Astrocyte (in vitro differentiated cells and primary cell): ENCODE measurements around the gene C1orf35. TPM values are rescaled to one million over a fixed set of nuclear protein-coding genes. Genes with fewer than 3 reads are reported as not detected.

Experiments
- DNase-seq: peaks from one replicate; pipeline ENCODE4 v3.0.0-alpha.2; 2010; ENCODE audit warnings: low read depth
- FAIRE-seq: peaks from 2 replicates; lab custom pipeline; 2011; peaks lifted over from hg19 to GRCh38; lab: Jason Lieb, UNC
- H2AFZ ChIP-seq: 2 replicates; pipeline ENCODE4 v1.6.0; 2012; ENCODE audit warnings: low read depth, low read length, inconsistent platforms
- H3K27ac ChIP-seq: 2 replicates; pipeline ENCODE4 v1.5.1; 2011; ENCODE audit warnings: low read depth, low read length, inconsistent platforms
- H3K27me3 ChIP-seq: 2 replicates; pipeline ENCODE4 v1.6.0; 2011; ENCODE audit warnings: low read length, inconsistent platforms; ENCODE audit not compliant: insufficient read depth
- H3K36me3 ChIP-seq: 2 replicates; pipeline ENCODE4 v1.5.1; 2011; ENCODE audit warnings: low read length, inconsistent platforms; ENCODE audit not compliant: insufficient read depth
- H3K4me1 ChIP-seq: 2 replicates; pipeline ENCODE4 v1.5.1; 2011; ENCODE audit warnings: low read length, inconsistent platforms; ENCODE audit not compliant: insufficient read depth
- H3K4me2 ChIP-seq: 2 replicates; pipeline ENCODE4 v1.6.0; 2012; ENCODE audit warnings: low read length, inconsistent platforms
- H3K4me3 ChIP-seq: 2 replicates; pipeline ENCODE4 v1.5.1; 2011; ENCODE audit warnings: low read depth, mild to moderate bottlenecking, low read length, inconsistent platforms; ENCODE audit not compliant: insufficient read depth
- H3K79me2 ChIP-seq: 2 replicates; pipeline ENCODE4 v1.6.0; 2012; ENCODE audit warnings: mild to moderate bottlenecking, low read length, inconsistent platforms; ENCODE audit not compliant: insufficient read depth
- H3K9ac ChIP-seq: 2 replicates; pipeline ENCODE4 v1.6.0; 2012; ENCODE audit warnings: mild to moderate bottlenecking, low read length, inconsistent platforms
- H3K9me3 ChIP-seq: 2 replicates; pipeline ENCODE4 v1.5.1; 2012; ENCODE audit warnings: low read depth, mild to moderate bottlenecking, low read length, inconsistent platforms; ENCODE audit not compliant: insufficient read depth
- H4K20me1 ChIP-seq: 2 replicates; pipeline ENCODE4 v1.6.0; 2012; ENCODE audit warnings: low read length, inconsistent platforms; ENCODE audit not compliant: insufficient read depth
- H3K27ac Mint-ChIP-seq: one replicate; pipeline ENCODE4 v1.8.0; 2021; ENCODE audit warnings: mild to moderate bottlenecking, mixed read lengths; ENCODE audit not compliant: unreplicated experiment
- H3K27me3 Mint-ChIP-seq: one replicate; pipeline ENCODE4 v1.8.0; 2021; ENCODE audit warnings: low read depth, mixed read lengths; ENCODE audit not compliant: unreplicated experiment
- H3K36me3 Mint-ChIP-seq: one replicate; pipeline ENCODE4 v1.8.0; 2021; ENCODE audit warnings: low read depth, mixed read lengths; ENCODE audit not compliant: unreplicated experiment
- H3K4me1 Mint-ChIP-seq: one replicate; pipeline ENCODE4 v1.8.0; 2021; ENCODE audit warnings: low read depth, mixed read lengths; ENCODE audit not compliant: unreplicated experiment
- H3K4me3 Mint-ChIP-seq: one replicate; pipeline ENCODE4 v1.8.0; 2021; ENCODE audit warnings: mild to moderate bottlenecking, moderate library complexity, mixed read lengths; ENCODE audit not compliant: unreplicated experiment
- H3K9me3 Mint-ChIP-seq: one replicate; pipeline ENCODE4 v1.8.0; 2021; ENCODE audit warnings: mild to moderate bottlenecking, mixed read lengths; ENCODE audit not compliant: unreplicated experiment
- EZH2 ChIP-seq: IDR thresholded peaks from 2 replicates; pipeline ENCODE4 v1.6.1; 2012; ENCODE audit warnings: mild to moderate bottlenecking, low read length, inconsistent platforms; ENCODE audit not compliant: insufficient read depth
- total RNA-seq: library from RNA; stranded (reverse); gene quantifications from 2 replicates; pipeline ENCODE4 v1.2.1, GENCODE V29; 2021
- TF ChIP-seq, protein P1 (sequence below): IDR thresholded peaks from 2 replicates; pipeline ENCODE4 v1.5.1; 2011; ENCODE audit warnings: low read depth, mild to moderate bottlenecking, inconsistent platforms, low read length, moderate library complexity; ENCODE audit not compliant: insufficient read depth

The C1orf35 gene
- total RNA-seq, 1 donor from 2014 or later = 21.8 TPM

DNA sequence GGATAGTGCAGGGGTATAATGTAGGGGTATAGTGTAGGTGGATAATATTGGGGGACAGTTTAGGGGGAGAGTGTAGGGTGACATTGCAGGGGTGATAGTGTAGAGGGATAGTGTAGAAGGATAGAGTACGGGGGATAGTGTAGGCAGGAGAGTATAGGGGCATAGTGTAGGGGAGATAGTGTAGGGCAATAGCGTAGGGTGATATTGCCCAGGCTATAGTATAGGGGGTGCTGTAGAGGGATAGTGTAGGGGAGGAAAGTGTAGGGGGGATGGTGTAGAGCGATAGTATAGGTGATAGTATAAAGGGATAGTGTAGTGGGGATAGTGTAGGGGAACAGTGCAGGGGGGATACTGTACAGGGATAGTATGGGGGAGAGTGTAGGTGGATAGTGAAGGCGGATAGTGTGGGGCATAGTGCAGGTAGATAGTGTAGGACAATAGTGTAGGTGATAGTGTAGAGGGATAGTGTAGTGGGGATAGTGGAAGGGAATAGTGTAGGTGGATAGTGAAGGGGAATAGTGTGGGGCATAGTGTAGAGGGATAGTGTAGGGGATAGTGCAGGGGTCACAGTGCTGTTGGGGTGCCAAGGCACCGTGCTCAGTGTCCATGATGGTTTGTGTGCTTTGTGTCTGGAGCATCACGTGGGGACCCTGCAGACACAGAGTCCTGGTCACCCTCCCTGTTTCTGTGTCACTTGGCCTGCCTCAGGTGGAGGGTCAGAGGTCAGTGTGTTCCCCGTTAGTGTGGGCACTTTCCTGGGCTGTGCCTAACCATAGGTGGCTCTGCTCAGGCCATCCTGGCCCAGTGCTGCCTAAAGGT is 31.1 kb downstream of the C1orf35 start:
- no peak overlapping the region for H3K27ac ChIP-seq
- H3K4me3 ChIP-seq = no peak overlapping the region
- Mint-ChIP-seq H3K27me3 (peaks cover 37% of the 10 kb centered on the region), H3K4me3 (no peak overlapping the region), H3K9me3 (peaks cover 4% of the 10 kb centered on the region), H3K36me3 (no peaks in the 10 kb centered on the region), H3K27ac (no peak overlapping the region), H3K4me1 (no peaks in the 10 kb centered on the region)
- H3K79me2 ChIP-seq = no peaks in the 10 kb centered on the region
- no peak overlapping the region for H3K9ac ChIP-seq
- no peaks in the 10 kb centered on the region for H3K9me3 ChIP-seq
- FAIRE-seq (no peak), DNase-seq (no peak)
- H3K27me3 ChIP-seq = peaks cover 1% of the 10 kb centered on the region
- H2AFZ ChIP-seq = no peak overlapping the region
- H3K4me2 ChIP-seq = no peak overlapping the region
- H3K36me3 ChIP-seq = no peaks in the 10 kb centered on the region
- peaks cover 17% of the 10 kb centered on the region for H4K20me1 ChIP-seq
- no peak for TF ChIP-seq EZH2
- TF ChIP-seq, protein P1, sequence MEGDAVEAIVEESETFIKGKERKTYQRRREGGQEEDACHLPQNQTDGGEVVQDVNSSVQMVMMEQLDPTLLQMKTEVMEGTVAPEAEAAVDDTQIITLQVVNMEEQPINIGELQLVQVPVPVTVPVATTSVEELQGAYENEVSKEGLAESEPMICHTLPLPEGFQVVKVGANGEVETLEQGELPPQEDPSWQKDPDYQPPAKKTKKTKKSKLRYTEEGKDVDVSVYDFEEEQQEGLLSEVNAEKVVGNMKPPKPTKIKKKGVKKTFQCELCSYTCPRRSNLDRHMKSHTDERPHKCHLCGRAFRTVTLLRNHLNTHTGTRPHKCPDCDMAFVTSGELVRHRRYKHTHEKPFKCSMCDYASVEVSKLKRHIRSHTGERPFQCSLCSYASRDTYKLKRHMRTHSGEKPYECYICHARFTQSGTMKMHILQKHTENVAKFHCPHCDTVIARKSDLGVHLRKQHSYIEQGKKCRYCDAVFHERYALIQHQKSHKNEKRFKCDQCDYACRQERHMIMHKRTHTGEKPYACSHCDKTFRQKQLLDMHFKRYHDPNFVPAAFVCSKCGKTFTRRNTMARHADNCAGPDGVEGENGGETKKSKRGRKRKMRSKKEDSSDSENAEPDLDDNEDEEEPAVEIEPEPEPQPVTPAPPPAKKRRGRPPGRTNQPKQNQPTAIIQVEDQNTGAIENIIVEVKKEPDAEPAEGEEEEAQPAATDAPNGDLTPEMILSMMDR = no peak
- H3K4me1 ChIP-seq = no peaks in the 10 kb centered on the region

DNA sequence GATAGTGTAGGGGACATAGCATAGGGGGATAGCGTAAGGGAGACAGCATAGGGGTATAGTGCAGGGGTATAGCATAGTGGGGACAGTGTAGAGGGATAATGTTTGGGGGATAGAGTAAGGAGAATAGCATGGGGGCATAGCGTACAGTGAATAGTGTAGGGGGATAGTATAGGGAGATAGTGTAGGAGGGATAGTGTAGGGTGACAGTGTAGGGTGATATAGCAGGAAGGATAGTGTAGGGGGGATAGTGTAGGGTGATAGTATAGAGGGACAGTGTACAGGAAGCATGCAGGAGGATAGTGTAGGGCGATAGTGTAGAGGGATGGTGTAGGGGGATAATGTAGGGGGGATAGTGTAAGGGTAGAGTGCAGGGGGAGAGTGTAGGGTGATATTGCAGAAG is 32.3 kb downstream of the C1orf35 start:
- DNase-seq = no peak
- H3K27ac ChIP-seq = no peak overlapping the region
- no peak for FAIRE-seq
- Mint-ChIP-seq H3K27ac (no peak overlapping the region), H3K36me3 (no peaks in the 10 kb centered on the region), H3K9me3 (no peaks in the 10 kb centered on the region), H3K27me3 (peaks cover 38% of the 10 kb centered on the region), H3K4me3 (no peak overlapping the region), H3K4me1 (no peaks in the 10 kb centered on the region)
- H2AFZ ChIP-seq = no peak overlapping the region
- H4K20me1 ChIP-seq = peaks cover 12% of the 10 kb centered on the region
- H3K4me2 ChIP-seq = no peak overlapping the region
- TF ChIP-seq EZH2 = no peak
- TF ChIP-seq, protein P1 = no peak
- H3K79me2 ChIP-seq = no peaks in the 10 kb centered on the region
- no peak overlapping the region for H3K4me3 ChIP-seq
- no peaks in the 10 kb centered on the region for H3K4me1 ChIP-seq
- H3K9ac ChIP-seq = no peak overlapping the region
- no peaks in the 10 kb centered on the region for H3K9me3 ChIP-seq
- H3K36me3 ChIP-seq = no peaks in the 10 kb centered on the region
- H3K27me3 ChIP-seq = peaks cover 5% of the 10 kb centered on the region

DNA sequence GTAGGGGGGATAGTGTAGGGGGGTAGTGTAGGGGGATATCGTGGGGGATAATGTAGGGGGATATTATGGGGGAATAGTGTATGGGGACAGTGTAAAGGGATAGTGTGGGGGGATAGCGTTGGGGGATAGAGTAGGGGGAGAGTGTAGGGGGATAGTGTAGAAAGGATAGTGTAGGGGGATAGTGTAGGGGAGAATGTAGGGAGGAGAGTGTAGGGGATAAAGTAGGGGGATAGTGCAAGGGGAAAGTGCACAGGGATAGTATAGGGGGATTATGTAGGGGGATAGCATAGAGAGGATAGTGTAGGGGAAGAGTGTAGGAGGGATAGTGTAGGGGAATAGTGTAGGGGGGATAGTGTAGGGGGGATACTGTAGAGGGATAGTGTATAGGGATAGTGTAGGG is 33.0 kb downstream of the C1orf35 start:
- Mint-ChIP-seq H3K27me3 (peaks cover 39% of the 10 kb centered on the region), H3K36me3 (no peaks in the 10 kb centered on the region), H3K9me3 (no peaks in the 10 kb centered on the region), H3K4me1 (no peaks in the 10 kb centered on the region), H3K4me3 (no peak overlapping the region), H3K27ac (no peak overlapping the region)
- H4K20me1 ChIP-seq = peaks cover 7% of the 10 kb centered on the region
- H3K4me3 ChIP-seq = no peak overlapping the region
- H3K4me1 ChIP-seq = no peaks in the 10 kb centered on the region
- no peaks in the 10 kb centered on the region for H3K36me3 ChIP-seq
- H3K27ac ChIP-seq = no peak overlapping the region
- H3K4me2 ChIP-seq = no peak overlapping the region
- FAIRE-seq (no peak), DNase-seq (no peak)
- H3K27me3 ChIP-seq = peaks cover 5% of the 10 kb centered on the region
- H3K9ac ChIP-seq = no peak overlapping the region
- H3K9me3 ChIP-seq = no peaks in the 10 kb centered on the region
- TF ChIP-seq EZH2 = no peak
- TF ChIP-seq, protein P1 = no peak
- H3K79me2 ChIP-seq = no peaks in the 10 kb centered on the region
- H2AFZ ChIP-seq = no peak overlapping the region
